ENCODE results near the gene TOX3.

Gene TOX3

DNA sequence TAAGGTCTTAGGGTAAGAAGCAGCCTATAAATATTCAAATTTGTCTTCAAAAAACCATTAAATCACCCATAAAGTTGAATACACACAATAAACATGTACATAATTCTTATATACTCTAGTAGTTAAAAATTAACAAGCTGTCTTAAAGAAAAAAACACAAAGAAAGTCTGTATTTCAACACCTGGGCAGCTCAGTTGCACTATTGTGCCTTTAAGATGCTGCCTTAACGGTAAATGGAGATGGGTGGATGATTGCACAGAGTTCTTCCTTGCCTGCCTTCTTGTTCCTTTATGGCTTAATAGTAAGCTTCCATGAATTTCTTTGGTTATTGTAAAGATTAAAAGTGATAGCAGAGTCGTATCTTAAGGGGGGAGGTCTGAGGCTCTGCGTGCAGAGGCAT lies 105.1 kb downstream of the TOX3 start:
- no peak for DNase-seq

DNA sequence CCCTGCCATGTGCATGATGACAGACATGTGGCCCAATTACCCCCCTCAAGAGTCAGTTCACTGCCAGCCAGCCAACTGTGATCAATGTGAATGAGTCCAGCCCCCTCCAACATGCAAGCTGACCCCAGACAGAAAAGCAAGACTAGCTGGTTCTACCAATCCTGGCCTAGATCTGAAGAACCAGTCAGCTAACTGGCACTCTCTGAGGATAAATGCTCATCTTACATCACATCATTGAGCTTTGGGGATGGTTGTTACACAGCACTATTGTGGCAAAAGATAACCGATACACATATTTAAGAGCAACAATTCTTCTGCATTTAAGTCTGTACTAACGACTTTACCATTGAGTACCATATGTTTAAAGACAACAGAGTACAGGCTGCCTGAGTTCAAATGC lies 106.7 kb downstream of the TOX3 start:
- no peak for DNase-seq

DNA sequence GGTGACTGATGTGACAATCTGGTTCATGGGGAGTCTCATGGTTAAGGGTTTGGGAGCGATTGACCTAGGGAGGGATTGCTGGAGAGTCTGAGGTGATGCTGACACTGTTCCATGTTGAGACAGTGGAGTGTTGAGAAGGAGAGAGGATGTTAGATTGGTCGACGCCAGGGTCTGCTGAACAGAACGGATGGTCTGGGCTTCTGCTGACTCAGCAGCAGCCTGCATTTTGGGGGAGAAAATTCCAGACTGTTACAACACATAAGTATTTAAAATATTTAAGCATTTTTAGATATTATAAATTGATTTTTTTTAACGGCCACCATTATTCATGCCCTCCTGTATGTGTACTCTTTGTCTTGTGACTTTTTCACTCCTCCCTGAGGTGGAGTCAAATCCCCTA lies 107.2 kb downstream of the TOX3 start:
- DNase-seq: no peak

DNA sequence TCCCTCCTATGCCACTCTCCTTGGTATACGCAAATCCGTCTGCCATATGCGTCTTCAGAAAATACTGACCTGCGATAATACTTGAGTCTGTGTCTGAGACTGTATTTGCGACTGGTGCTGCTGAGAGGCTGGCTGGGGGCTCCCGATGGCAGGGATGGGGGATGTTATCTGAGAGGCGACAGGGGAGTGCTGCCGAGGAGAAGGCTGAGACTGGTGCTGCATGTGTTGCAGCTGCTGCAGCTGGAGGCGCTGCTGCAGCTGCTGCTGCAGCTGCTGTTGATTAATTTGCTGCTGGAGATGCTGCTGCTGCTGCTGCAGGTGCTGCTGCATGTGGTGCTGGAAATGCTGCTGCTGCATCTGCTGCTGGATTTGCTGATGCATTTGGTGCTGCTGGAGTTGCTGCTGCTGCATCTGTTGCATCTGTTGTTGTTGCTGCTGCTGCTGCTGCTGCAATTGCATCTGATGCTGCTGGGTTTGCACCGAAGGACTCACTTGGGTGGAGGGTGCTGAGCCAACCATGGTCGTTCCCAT lies 107.7 kb downstream of the TOX3 start:
- no peak for DNase-seq

DNA sequence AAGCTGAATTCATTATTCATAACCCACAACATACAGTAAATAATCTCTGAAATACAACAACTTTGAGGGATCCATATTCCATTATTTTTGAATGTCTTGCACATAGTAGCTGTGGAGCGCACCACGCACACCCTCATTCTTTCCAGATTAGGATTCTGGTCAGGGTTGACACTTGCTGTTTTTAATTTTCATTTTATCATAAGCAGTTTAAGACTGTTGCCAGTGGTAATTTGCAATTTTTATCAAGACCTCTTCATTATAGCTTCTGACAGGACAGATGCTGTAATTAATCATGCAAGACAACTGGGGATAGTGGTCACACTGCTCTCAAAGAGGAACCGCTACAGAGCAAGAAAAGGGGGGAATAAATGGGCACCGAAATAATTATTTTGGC lies 109.7 kb downstream of the TOX3 start:
- no peak for DNase-seq

DNA sequence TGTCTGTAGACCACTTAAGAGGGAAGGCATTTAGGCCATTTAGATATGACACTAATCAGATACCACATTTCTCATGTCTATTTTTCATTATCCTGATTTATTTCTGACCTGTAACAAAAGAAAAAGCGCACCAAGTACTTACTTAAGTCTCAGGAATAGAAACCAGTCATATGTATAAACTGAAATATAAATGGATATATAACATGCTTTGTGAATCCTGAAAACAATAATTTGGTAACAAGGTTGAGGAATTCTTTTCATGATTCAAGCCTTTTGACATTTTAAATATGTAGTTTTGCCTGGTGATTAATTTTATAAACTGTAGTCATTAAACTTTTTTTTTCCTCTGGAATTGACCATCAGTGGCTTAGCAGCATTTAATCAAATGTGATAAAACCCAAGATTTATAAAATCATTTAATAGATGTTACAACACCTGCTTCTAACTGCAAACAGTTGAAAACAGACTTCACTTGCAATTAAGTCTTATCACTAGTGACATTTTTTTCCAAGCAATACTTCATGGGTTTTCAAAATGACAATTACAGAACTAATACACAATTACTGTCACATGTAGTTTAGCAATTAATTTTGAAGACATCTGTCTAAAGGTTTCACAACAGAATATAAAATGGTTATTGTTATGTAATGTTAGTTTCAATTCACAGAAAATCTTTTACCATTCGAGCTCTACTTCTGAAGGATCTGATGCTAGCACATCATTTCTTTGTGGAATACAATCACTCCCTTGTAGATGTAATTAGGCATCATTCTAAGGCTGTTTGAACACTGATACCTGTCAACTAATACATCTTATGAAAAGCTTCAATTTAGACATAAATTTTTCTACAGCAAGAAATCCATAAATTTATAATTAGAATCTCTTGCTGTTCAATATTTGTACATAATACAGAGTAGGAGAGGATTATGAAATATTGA lies 110.3 kb downstream of the TOX3 start:
- no peak for DNase-seq

DNA sequence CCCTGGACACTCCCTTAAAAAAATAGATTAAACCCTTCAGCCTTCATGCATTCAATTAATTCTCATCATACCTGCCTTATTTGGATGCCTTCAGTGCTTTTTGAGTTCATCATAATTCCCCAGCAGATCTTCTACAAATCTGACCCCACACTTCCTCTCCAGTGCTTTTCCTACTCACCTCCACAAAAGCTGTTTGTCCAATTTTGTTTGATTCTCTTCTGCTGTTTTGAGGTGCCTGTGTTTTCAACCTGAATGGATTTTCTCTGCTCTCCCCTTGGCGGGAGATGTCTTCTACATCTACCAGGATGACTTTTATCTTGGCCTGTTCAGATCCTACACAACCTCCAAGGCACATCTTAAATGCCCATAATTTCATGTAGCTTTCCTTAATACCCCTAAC lies 112.7 kb downstream of the TOX3 start:
- no peak for DNase-seq

DNA sequence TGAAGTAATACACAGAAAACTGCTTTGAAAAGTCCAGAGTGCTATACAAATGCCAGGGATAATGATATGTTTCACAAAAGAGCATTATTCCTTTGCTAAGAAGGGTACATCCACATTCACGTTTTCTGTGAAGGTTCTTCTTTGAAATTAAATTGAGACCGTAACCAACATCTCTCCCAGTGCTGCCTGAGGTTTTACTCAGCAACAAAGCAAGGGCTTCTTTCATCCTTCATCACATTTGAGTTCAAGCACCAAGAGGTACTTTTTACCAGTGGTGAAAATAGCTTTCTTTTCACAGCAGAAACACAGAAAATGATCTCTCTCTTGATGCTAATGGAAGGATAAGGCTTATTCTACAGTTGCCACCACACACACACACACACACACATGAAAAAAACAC lies 113.3 kb downstream of the TOX3 start:
- DNase-seq: no peak

DNA sequence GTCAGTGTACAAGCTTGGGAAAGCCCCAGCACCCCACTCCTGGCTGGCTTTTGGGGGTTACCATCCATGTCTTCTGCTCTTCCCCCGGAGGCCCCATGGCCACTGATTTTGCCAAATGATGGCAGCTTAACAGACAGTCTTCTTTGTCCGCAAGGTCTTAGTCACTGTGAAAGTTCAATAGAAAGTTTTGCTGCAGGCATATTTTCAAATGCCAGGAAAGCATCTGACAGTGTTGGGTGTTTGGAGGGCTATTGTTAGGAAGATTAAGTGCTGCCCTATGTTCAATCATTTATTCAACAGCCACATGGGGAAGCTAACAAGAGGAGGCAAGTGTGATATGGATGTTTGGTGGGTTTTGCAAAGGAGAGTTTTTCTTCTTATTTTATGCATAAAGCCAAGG lies 122.4 kb downstream of the TOX3 start:
- no peak for DNase-seq

DNA sequence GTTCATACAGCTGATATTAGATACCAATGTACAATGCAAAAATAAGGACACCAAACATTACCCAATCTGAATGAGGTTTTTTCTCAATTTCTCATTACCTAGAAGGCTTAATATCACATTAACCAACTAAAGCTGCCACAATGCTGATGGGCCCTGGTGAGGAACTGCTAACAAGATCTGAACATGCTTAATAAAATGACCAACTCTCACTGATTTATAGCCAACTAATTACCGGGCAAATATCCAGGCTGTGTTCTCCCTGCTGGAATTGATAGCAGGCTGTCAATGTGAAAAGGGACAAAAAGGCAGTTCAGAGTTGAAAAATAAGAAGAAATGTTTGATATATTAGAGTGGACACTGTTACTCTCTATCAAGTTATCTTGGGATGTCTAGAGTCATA lies 124.6 kb downstream of the TOX3 start:
- DNase-seq: no peak

DNA sequence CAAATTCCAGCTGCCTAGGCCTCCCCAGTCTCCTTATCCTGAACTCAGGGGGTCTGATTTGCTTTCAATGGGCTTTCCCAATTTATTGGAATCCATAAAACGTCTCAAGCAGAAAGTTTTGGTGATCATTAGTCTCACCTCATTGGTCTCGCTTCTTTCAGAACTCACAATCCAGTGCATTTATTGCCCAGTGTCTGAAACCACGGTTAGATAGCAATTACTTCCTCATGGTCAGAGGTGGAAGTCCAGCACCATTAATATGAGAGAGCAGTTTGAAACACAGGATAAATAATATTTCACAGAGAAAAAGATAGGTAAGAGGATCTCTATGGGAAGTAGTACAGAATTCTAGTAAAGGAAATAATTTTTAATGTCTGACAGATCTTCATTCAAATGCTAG lies 128.7 kb downstream of the TOX3 start:
- no peak for DNase-seq

DNA sequence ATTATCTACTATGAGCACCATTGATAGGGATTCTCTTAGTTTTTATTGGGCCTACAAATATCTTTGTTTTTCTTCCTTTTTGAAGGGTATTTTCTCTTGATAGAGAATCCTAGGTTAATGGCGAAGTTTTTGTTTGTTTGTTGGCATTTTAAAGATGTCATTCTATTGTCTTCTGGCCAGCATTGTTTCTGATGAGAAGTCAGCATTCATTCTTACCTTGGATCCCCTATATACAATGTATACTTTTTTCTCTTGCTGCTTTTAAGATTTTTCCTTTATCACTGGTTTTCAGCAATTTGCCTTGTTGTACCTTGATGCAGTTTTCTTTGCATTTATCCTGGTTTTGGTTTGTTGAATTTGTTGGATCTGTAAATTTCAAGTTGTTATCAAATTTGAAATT lies 130.1 kb downstream of the TOX3 start:
- DNase-seq: no peak

DNA sequence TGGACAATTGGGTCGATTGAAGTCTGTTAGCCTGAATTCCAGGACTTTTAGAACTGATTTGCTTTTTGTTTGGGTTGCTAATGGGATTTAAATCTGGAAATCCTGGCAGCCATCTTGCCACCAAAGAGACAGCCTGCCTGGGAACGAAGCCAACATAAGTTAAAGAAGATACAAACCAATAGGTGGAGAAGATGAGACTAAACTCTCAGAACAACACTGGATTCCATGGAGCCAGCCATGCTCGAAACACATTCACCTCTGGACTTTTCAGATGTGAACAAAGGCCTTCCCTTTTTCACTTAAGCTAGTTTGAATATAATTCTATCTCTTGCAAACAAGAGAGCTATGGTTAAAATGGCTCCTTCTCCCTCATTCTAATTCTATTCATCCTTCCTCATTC lies 135.9 kb downstream of the TOX3 start:
- no peak for DNase-seq

DNA sequence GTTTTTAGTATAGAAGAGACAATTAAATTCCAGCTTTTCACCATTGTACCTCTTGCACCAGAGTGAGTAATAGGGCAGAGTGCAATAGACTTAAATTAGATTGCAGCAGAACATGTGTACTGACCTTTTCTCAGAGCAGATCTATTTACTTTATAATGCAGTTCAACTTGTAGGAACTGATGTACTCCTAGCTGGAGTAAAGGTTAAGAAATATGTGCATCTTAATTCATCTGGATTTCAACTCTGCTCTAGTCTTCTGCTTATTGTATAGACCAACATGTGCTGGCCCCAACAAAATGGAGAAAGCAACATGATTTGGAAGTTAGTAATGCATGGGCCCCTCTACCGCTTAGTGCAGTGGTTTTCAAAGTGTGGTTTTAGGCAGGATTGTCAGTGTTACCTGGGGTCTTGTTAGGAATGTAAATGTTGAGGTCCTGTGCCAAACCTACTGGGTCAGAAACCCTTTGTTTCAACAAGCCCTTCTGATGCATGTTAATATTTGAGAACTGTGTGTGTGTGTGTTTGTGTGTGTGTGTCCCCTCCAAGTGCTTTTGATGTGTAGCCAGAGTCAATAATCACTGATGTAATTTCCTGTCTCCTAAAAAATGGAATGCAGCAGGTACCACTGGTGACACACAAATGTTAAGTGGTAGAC lies 138.6 kb downstream of the TOX3 start:
- DNase-seq: no peak

DNA sequence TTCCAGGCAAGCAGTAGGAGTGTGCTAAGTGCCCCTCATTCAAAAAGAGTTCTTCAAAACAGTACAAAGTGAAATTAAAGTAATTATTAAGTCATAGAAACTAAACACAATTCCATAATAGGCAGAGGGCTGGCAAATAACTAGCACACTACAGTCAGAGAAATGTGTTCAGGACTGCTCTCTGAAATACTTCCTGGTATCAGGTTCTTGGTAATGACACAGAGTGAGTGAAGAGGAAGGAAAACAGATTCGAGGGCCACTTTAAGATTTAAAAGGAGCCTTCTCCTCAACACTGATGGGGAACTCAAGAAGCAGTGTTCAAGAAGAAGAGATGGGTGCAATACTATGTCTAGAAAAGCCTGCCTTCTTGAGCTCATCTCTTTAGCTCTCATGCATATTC lies 139.2 kb downstream of the TOX3 start:
- no peak for DNase-seq

DNA sequence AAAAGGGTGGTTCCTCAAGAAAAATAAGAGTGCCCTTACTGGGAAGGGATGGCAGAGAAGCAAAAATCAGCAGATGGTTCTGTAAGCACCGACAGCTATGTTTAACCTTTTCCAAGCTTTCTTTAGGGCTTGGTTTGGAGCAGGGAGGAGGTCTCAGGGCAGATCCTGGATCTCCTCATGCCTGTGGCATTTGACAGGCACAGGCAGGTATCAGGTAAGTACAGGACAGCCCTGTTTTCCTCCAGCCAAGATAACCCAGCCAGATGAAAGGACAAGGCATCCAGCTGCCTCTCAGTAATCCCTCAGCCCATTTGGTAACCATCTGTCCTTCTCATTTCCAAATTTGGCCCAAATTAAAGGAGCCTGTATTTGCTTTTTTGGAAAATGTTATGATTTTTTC lies 141.5 kb downstream of the TOX3 start:
- no peak for DNase-seq

DNA sequence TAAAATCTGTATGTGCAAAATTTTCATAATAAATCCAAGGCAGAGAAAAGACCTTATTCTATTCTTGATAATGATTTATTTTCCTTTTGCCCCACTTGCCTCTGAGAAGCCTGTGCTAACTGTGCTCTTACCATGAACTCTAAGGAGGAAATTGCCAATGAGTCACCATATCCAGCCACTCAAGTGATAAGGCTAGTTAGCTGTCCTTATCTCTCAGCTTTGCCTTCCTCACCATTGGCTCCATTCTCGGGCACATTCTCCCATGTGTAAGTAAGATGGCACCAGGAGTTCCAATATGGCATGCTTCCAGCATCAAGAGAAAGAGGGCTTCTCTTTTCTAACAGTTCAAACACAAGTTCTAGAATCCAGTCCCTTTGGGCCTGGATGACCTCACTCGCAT lies 142.4 kb downstream of the TOX3 start:
- DNase-seq: no peak

DNA sequence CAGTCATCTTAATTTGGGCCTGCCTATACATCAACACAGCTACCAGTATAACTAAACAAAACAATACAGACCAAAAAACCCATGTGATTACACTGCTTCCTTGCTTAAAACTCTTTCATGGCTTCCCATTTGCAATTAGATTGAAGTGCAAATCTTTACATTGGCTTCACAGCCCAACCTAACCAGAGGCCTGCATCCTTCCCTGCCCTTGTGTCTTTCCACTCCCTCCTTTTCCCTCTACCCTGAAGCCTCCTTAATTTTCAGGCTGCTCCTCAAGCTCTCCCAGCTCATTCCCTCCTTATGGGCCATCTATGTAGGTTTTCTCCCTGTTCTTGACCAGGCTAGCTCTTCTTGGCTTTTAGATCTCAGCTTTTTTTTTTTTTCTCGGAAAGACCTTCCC lies 147.8 kb downstream of the TOX3 start:
- no peak for DNase-seq

DNA sequence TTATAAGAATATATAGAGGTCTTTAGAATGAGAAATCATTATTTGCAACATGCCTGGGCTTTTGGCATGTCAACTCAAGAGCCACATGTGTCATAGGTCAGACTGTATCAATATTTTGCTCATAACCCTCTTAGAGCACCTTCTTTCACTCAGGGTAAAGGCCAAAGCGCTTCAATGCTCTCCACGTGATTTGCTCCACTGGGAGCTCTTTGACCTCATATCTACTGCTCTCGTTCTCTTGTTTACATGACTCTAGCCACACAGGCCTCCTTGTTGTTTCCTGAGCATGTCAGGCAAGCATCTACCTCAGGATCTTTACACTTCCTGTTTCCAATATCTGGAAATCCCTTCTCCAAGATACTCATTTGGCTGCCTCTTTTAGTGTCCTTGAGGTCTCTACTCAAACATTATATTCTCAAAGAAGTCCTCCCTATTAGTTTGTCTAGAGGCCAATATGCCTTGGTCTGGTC lies 148.4 kb downstream of the TOX3 start:
- no peak for DNase-seq

DNA sequence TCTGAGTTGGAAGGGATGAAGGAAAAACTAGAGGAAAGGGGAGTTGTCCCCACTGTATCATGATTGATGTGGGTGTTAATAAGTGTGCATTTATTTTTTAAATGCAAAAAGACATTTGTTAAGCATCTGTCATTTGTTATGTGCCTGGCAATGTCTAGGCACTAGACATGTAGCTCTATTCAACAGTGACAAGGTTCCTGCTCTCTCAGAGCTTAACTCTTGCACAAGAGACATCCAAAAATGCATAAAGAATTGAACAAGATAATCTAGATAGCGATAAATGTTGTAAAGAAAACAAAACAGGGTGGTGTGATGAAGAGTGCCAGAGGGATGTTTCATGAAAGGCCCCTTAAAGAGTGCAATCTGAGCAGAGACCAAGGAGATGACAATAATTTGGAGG lies 148.9 kb downstream of the TOX3 start:
- DNase-seq: no peak

DNA sequence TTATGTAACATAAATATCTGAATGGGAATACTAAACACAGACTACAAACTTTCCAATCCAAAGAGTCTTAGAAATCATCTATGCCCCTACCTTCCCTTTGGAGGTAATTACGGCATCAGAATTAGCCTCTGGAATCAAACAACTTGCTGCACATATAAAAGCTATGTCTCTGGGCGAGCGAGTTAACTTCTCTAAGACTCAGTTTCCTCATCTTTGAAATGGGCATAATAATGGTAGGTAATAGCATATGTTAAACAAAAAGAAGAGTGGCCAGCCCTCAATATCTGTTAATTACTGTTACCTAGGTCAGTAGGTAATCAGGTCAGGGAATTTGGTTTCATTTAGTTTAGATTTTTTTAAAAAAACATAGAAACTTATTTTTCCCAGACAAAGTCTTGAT lies 153.5 kb downstream of the TOX3 start:
- no peak for DNase-seq

DNA sequence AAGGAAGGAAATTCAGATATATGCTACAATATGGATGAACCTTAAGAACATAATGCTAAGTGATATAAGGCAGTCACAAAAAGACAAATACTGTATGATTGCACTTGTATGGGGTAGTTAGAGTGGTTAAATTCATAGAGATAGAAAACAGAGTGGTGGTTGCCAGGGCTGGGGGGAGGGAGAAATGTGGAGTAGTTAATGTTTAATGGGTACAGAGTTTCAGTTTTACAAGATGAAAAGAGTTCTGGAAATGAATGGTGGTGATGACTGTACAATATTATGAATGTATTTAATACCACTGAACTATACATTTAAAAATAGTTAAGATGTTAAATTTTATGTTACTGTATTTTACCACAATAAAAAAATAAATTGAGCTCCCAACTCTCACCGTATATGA lies 157.9 kb downstream of the TOX3 start:
- DNase-seq: no peak

Measured in NCI-H226 (cell line).